IMR-90 (cell line): ENCODE measurements around the gene MICAL3. TPM values are rescaled to one million over a fixed set of nuclear protein-coding genes. Genes with fewer than 3 reads are reported as not detected.

Source experiments
- ATAC-seq: fragments of 200-7000 bp; cut with Tn5 transposase; 2 replicates; pipeline ENCODE4 v1.9.1; 2020; ENCODE audit warnings: low read depth, mild to moderate bottlenecking, moderate library complexity
- BruUV-seq: library from RNA; stranded (reverse); fragments of 400-500 nt; replicated peaks from 2 replicates; lab custom pipeline; 2021; lab: Mats Ljungman, UMichigan
- CTCF ChIA-PET: fragments of 300-600 bp; formaldehyde crosslinking; extraction: SDS; loops from one replicate; lab custom pipeline; 2021; ENCODE audit warnings: antibody characterized with exemption; lab: Yijun Ruan, JAX
- POLR2A ChIA-PET: fragments of 300-600 bp; sonication (Branson Sonifier 250); formaldehyde crosslinking; loops from one replicate; lab custom pipeline; 2022; ENCODE audit warnings: antibody characterized with exemption; ENCODE audit not compliant: unreplicated experiment; lab: Charles Lee
- DNase-seq: peaks from one replicate; pipeline ENCODE4 v3.0.0; 2013
- H2AFZ ChIP-seq: replicated peaks from 2 replicates; pipeline ENCODE3; 2013; ENCODE audit warnings: low read length, mild to moderate bottlenecking; ENCODE audit not compliant: poor library complexity
- H2AK5ac ChIP-seq: 2 replicates; pipeline ENCODE4 v1.6.1; 2013; ENCODE audit warnings: low read depth, low read length, inconsistent platforms
- H2AK9ac ChIP-seq: replicated peaks from 2 replicates; pipeline ENCODE3; 2013; ENCODE audit warnings: mild to moderate bottlenecking, low read depth, low read length, moderate library complexity; ENCODE audit not compliant: poor library complexity
- H2BK120ac ChIP-seq: 2 replicates; pipeline ENCODE4 v1.6.1; 2013; ENCODE audit warnings: low read depth, low read length, inconsistent platforms
- H2BK15ac ChIP-seq: 3 replicates; pipeline ENCODE4 v1.6.1; 2013; ENCODE audit warnings: low read depth, low read length, inconsistent platforms
- H2BK20ac ChIP-seq: 2 replicates; pipeline ENCODE4 v1.6.1; 2013; ENCODE audit warnings: low read depth, mild to moderate bottlenecking, inconsistent platforms, low read length, moderate library complexity
- H2BK5ac ChIP-seq: 2 replicates; pipeline ENCODE4 v1.6.1; 2013; ENCODE audit warnings: mild to moderate bottlenecking, low read depth, low read length, inconsistent platforms; ENCODE audit not compliant: poor library complexity, severe bottlenecking
- H3K14ac ChIP-seq: replicated peaks from 2 replicates; pipeline ENCODE4 v1.6.1; 2013; ENCODE audit warnings: low read depth, low read length, inconsistent platforms
- H3K18ac ChIP-seq: 2 replicates; pipeline ENCODE4 v1.6.1; 2013; ENCODE audit warnings: low read depth, low read length, control low read depth
- H3K23ac ChIP-seq: 2 replicates; pipeline ENCODE4 v1.6.1; 2013; ENCODE audit warnings: low read depth, low read length, inconsistent platforms
- H3K27ac ChIP-seq: 2 replicates; pipeline ENCODE4 v1.5.1; 2013; ENCODE audit warnings: mild to moderate bottlenecking, control low read depth, low read length; ENCODE audit not compliant: insufficient read depth
- H3K27me3 ChIP-seq: 2 replicates; pipeline ENCODE4 v1.6.1; 2013; ENCODE audit warnings: low read length; ENCODE audit not compliant: control insufficient read depth, insufficient read depth
- H3K36me3 ChIP-seq: 2 replicates; pipeline ENCODE4 v1.6.1; 2013; ENCODE audit warnings: low read length, mixed read lengths; ENCODE audit not compliant: control insufficient read depth, insufficient read depth
- H3K4ac ChIP-seq: 2 replicates; pipeline ENCODE4 v1.6.1; 2013; ENCODE audit warnings: low read depth, low read length, inconsistent platforms
- H3K4me1 ChIP-seq: 2 replicates; pipeline ENCODE4 v1.6.1; 2013; ENCODE audit warnings: low read length, mixed read lengths; ENCODE audit not compliant: control insufficient read depth, insufficient read depth
- H3K4me2 ChIP-seq: 2 replicates; pipeline ENCODE4 v1.6.1; 2013; ENCODE audit warnings: low read depth, mild to moderate bottlenecking, control low read depth, low read length, moderate library complexity
- H3K4me3 ChIP-seq: 2 replicates; pipeline ENCODE4 v1.5.1; 2013; ENCODE audit warnings: low read depth, mild to moderate bottlenecking, control low read depth, low read length, moderate library complexity; ENCODE audit not compliant: insufficient read depth
- H3K56ac ChIP-seq: 2 replicates; pipeline ENCODE4 v1.6.1; 2013; ENCODE audit warnings: low read length, inconsistent platforms; ENCODE audit not compliant: insufficient read depth; ENCODE audit errors: extremely low read depth
- H3K79me1 ChIP-seq, 2 experiments: 2 replicates each; pipeline ENCODE4 v1.6.1; 2013; ENCODE audit warnings: low read length in 2 of 2, inconsistent platforms in 1 of 2, low read depth in 1 of 2
- H3K9ac ChIP-seq: 2 replicates; pipeline ENCODE4 v1.6.1; 2013; ENCODE audit warnings: low read depth, low read length, control low read depth
- H3K9me1 ChIP-seq: 2 replicates; pipeline ENCODE4 v1.6.1; 2013; ENCODE audit warnings: low read length, inconsistent platforms; ENCODE audit not compliant: insufficient read depth
- H3K9me3 ChIP-seq: 2 replicates; pipeline ENCODE4 v1.6.1; 2013; ENCODE audit warnings: low read length; ENCODE audit not compliant: control insufficient read depth, insufficient read depth
- H4K20me1 ChIP-seq: 2 replicates; pipeline ENCODE4 v1.6.1; 2013; ENCODE audit warnings: low read length, inconsistent platforms; ENCODE audit not compliant: insufficient read depth
- H4K5ac ChIP-seq: 2 replicates; pipeline ENCODE4 v1.6.1; 2013; ENCODE audit warnings: mild to moderate bottlenecking, low read depth, low read length, control low read depth
- H4K8ac ChIP-seq, 2 experiments: 2 replicates each; pipeline ENCODE4 v1.6.1; 2013; ENCODE audit warnings: low read depth in 2 of 2, low read length in 2 of 2, control low read depth in 1 of 2, inconsistent platforms in 1 of 2
- H4K91ac ChIP-seq: 2 replicates; pipeline ENCODE4 v1.6.1; 2013; ENCODE audit warnings: low read depth, low read length, inconsistent platforms; ENCODE audit not compliant: insufficient read depth
- BHLHE40 ChIP-seq: fragments of 150-350 bp; IDR thresholded peaks from 2 replicates; pipeline ENCODE4 v1.6.1; 2016; ENCODE audit warnings: mild to moderate bottlenecking, low read depth, low read length
- CHD1 ChIP-seq: IDR thresholded peaks from 2 replicates; pipeline ENCODE4 v1.6.1; 2012; ENCODE audit warnings: low read depth, low read length, improper control_type of control experiment
- CTCF ChIP-seq: conservative IDR thresholded peaks from 2 replicates; pipeline ENCODE4 v1.5.1; 2012; ENCODE audit warnings: mild to moderate bottlenecking, low read depth, low read length, improper control_type of control experiment
- FOS ChIP-seq: fragments of 150-350 bp; IDR thresholded peaks from 2 replicates; pipeline ENCODE4 v1.6.1; 2016; ENCODE audit warnings: low read depth, low read length
- MAFK ChIP-seq: IDR thresholded peaks from 2 replicates; pipeline ENCODE4 v1.6.1; 2012; ENCODE audit warnings: low read depth, low read length, improper control_type of control experiment
- MAZ ChIP-seq: IDR thresholded peaks from 2 replicates; pipeline ENCODE4 v1.6.1; 2012; ENCODE audit warnings: low read depth, mild to moderate bottlenecking, low read length, improper control_type of control experiment, moderate library complexity, borderline replicate concordance
- MXI1 ChIP-seq: IDR thresholded peaks from 2 replicates; pipeline ENCODE4 v1.6.1; 2012; ENCODE audit warnings: low read depth, mild to moderate bottlenecking, low read length, moderate library complexity, borderline replicate concordance
- POLR2A ChIP-seq: IDR thresholded peaks from 2 replicates; pipeline ENCODE4 v1.6.1; 2012; ENCODE audit warnings: mild to moderate bottlenecking, low read depth, low read length
- RAD21 ChIP-seq: IDR thresholded peaks from 2 replicates; pipeline ENCODE4 v1.6.1; 2012; ENCODE audit warnings: low read length, improper control_type of control experiment
- RCOR1 ChIP-seq: IDR thresholded peaks from 2 replicates; pipeline ENCODE4 v1.6.1; 2012; ENCODE audit warnings: mild to moderate bottlenecking, low read length, improper control_type of control experiment; ENCODE audit not compliant: insufficient replicate concordance
- RFX5 ChIP-seq: IDR thresholded peaks from 2 replicates; pipeline ENCODE4 v1.8.0; 2012; ENCODE audit warnings: low read depth, mild to moderate bottlenecking, low read length, moderate library complexity
- USF2 ChIP-seq: fragments of 150-350 bp; IDR thresholded peaks from 2 replicates; pipeline ENCODE4 v1.6.1; 2017; ENCODE audit warnings: mild to moderate bottlenecking, antibody characterized with exemption, low read length, low read depth
- WGBS, 2 experiments: methylation state at CpG; one replicate each; pipeline versions ENCODE4 v1.1.5 to v1.1.7; 2013; ENCODE audit warnings: missing lambda C conversion rate in 2 of 2; ENCODE audit not compliant: insufficient read length in 1 of 2; ENCODE audit errors: extremely low coverage in 2 of 2; 5-methylcytosine and 5-hydroxymethylcytosine counted together
- dilution Hi-C: fragments of 300-500 bp; cut with HindIII; formaldehyde crosslinking; loops from one replicate; pipeline ENCODE4 v1.14.3; 2018; ENCODE audit warnings: low sequenced_read_pairs; ENCODE audit not compliant: unreplicated experiment
- in situ Hi-C: fragments of 300-500 bp; cut with MboI; formaldehyde crosslinking; loops from 3 replicates; pipeline ENCODE4 v1.14.3; 2019; ENCODE audit warnings: low sequenced_read_pairs, inconsistent platforms, mixed read lengths
- intact Hi-C: fragments of 100-400 bp; cut with micrococcal nuclease; formaldehyde crosslinking; loops from 2 replicates; pipeline ENCODE4 v1.10.0; 2022
- polyA plus RNA-seq, 3 experiments: library from polyadenylated mRNA; depleted of rRNA; stranded (reverse); fragments of >200 nt; gene quantifications; 2 replicates each; pipeline ENCODE4 v1.2.3, GENCODE V29; 2012; ENCODE audit warnings: low replicate concordance in 1 of 3
- total RNA-seq: library from RNA; depleted of rRNA; stranded (reverse); fragments of >200 nt; gene quantifications from 2 replicates; pipeline ENCODE4 v1.2.3, GENCODE V29; 2012
- TF ChIP-seq, protein P1 (sequence below): fragments of 150-350 bp; IDR thresholded peaks from 2 replicates; pipeline ENCODE4 v1.6.1; 2016; ENCODE audit warnings: low read depth, mild to moderate bottlenecking, low read length, moderate library complexity, borderline replicate concordance

Gene MICAL3
- total and polyA plus RNA-seq, 2 of the 4 experiments (the other 2 are of a cell fraction) = 17.6 to 26.8 TPM

DNA sequence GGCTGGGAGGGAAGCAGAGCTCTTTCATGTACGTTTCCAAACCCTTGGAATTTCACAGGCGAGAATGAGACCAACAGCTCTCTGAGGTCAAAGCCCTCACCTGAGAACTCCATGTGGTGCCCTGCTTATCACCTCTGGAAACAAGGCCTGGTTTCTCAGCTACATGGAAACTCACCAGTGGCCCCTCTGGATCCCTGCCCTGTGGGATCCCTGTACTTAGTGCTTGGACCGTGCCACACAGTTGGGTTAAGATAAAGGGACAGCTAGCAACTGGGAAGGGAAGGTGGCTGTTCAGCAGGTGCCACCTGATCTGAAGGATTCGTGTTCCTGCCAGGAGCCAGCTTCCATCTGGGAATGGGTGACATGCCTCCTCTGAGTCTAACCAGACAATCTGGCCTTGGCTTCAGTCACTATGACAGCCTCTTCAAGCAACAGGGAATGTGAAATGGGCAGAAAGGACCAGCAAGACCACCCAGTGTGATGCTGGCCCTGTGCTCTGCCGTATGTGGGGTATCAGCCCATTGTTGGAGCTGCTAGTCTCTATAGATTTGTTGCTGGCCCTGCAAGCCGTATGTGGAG is 195.8 kb downstream of the MICAL3 start:
- Histone ChIP-seq H3K27me3 (no peaks in the 10 kb centered on the region), H2AFZ (no peak overlapping the region), H3K36me3 (peaks cover 12% of the 10 kb centered on the region), H3K14ac (no peak overlapping the region), H2BK5ac (no peak overlapping the region), H3K79me1 (no peaks in the 10 kb centered on the region), H3K4me3 (no peak overlapping the region), H4K8ac (no peak overlapping the region), H4K20me1 (no peaks in the 10 kb centered on the region), H3K4me1 (no peaks in the 10 kb centered on the region), H2AK9ac (no peak overlapping the region), H3K56ac (no peak overlapping the region), H3K23ac (no peak overlapping the region), H2BK20ac (no peak overlapping the region), H3K9me3 (no peaks in the 10 kb centered on the region), H3K18ac (no peak overlapping the region), H4K5ac (no peak overlapping the region), H4K91ac (no peak overlapping the region), H2BK15ac (no peak overlapping the region), H3K4ac (no peak overlapping the region), H3K9me1 (no peaks in the 10 kb centered on the region), H2BK120ac (no peak overlapping the region), H2AK5ac (no peak overlapping the region), H3K9ac (no peak overlapping the region), H3K4me2 (no peak overlapping the region), H3K27ac (no peak overlapping the region)
- POLR2A ChIA-PET = no interaction called here
- DNase-seq (no peak), ATAC-seq (no peak)
- CTCF ChIA-PET = interaction anchor here (2.3 to 2.6 kb wide), 2 partner anchors 248 to 270 kb away, joined by 5 to 22 read pairs; partner anchors contain the start of gene PEX26
- no TSS peak for BruUV-seq
- dilution Hi-C loops = no loop called here
- in situ Hi-C loops = no loop called here
- WGBS, 2 experiments = 100% methylated on average over 2 of the region's 6 CpGs; no CpG with 5 or more reads in 1 of the 2 experiments
- intact Hi-C loops = no loop called here
- TF ChIP-seq CHD1 (no peak), MXI1 (no peak), RFX5 (no peak), RCOR1 (no peak), FOS (no peak), RAD21 (no peak), CTCF (no peak), MAFK (no peak), MAZ (no peak), BHLHE40 (no peak), USF2 (no peak), POLR2A (no peak)
- TF ChIP-seq, protein P1, sequence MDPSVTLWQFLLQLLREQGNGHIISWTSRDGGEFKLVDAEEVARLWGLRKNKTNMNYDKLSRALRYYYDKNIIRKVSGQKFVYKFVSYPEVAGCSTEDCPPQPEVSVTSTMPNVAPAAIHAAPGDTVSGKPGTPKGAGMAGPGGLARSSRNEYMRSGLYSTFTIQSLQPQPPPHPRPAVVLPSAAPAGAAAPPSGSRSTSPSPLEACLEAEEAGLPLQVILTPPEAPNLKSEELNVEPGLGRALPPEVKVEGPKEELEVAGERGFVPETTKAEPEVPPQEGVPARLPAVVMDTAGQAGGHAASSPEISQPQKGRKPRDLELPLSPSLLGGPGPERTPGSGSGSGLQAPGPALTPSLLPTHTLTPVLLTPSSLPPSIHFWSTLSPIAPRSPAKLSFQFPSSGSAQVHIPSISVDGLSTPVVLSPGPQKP = no peak
